HG02642 (cell line): Measurements from ENCODE around the gene SH2D3A.
"Not testable (repeated sequence)": the region's sequence is repeated elsewhere in the genome, so short reads cannot be mapped to it uniquely, and the experiment has no call there.

Experiments
- ATAC-seq: cut with Tn5 transposase; IDR thresholded peaks from one replicate; pipeline ENCODE4 v1.9.1; 2021; ENCODE audit warnings: mild to moderate bottlenecking; ENCODE audit not compliant: unreplicated experiment, poor library complexity

The SH2D3A gene

GRCh38 chr19:6790194-6791128 is 23.2 kb upstream of the SH2D3A start:
- ATAC-seq = no peak

GRCh38 chr19:6788896-6789295 is 21.7 kb upstream of the SH2D3A start:
- no peak for ATAC-seq

- ATAC-seq = no peak
These were observed 20.2 kb upstream of the SH2D3A start for GRCh38 chr19:6787393-6787792.

- ATAC-seq = no peak
These were observed 12.0 kb upstream of the SH2D3A start for GRCh38 chr19:6779206-6779605.

GRCh38 chr19:6778386-6778785 is 11.2 kb upstream of the SH2D3A start:
- no peak for ATAC-seq

GRCh38 chr19:6777434-6777833 is 10.2 kb upstream of the SH2D3A start:
- no peak for ATAC-seq

- no peak for ATAC-seq
These were observed 9.8 kb upstream of the SH2D3A start for GRCh38 chr19:6776999-6777398.

- ATAC-seq = not testable (repeated sequence)
These were observed 8.8 kb upstream of the SH2D3A start for GRCh38 chr19:6776045-6776444.

- ATAC-seq = no peak
These were observed 7.8 kb upstream of the SH2D3A start for GRCh38 chr19:6774821-6775707.

- peak; percentile 33 for ATAC-seq
These were observed 6.2 kb upstream of the SH2D3A start for GRCh38 chr19:6773323-6773931.

- ATAC-seq = peak; percentile 20
These were observed 5.7 kb upstream of the SH2D3A start for GRCh38 chr19:6772866-6773322.

- ATAC-seq = peak; percentile 39
These were observed 5.0 kb upstream of the SH2D3A start, which contains the start of gene VAV1 for GRCh38 chr19:6772028-6772865. TSS of gene VAV1 (plus strand) at chr19:6772708. CDS start at chr19:6772808, 100 bp downstream.

GRCh38 chr19:6771648-6772027 is 4.4 kb upstream of the SH2D3A start:
- not testable (repeated sequence) for ATAC-seq

- no peak for ATAC-seq
These were observed 1.9 kb upstream of the SH2D3A start for GRCh38 chr19:6769006-6769619.

GRCh38 chr19:6768236-6768785 is 1.1 kb upstream of the SH2D3A start:
- ATAC-seq = no peak

- peak; percentile 14 for ATAC-seq
These were observed 216 bp downstream of the SH2D3A start for GRCh38 chr19:6767081-6767356.

GRCh38 chr19:6766357-6767080 is 716 bp downstream of the SH2D3A start:
- ATAC-seq = no peak

GRCh38 chr19:6765738-6766356 is 1.4 kb downstream of the SH2D3A start:
- ATAC-seq = no peak
